Uterus (tissue), 2 donors: ENCODE results near the gene KCNQ5.

Source experiments
- POLR2A ChIP-seq, 2 donors: fragments of 450-650 bp; IDR thresholded peaks; one replicate each; pipeline ENCODE4 v1.6.1; 2016; ENCODE audit warnings: antibody characterized with exemption in 2 of 2, mild to moderate bottlenecking in 1 of 2, moderate library complexity in 1 of 2
- TF ChIP-seq, protein P1 (sequence below), 4 experiments: fragments of 200-600 bp in 2 of 4; fragments of 450-650 bp in 2 of 4; sonication (generic) in 2 of 4; IDR thresholded peaks; one replicate each; pipeline ENCODE4 v1.5.1; 2016 to 2019; ENCODE audit warnings: antibody characterized with exemption in 4 of 4, mild to moderate bottlenecking in 2 of 4, moderate library complexity in 1 of 4

DNA sequence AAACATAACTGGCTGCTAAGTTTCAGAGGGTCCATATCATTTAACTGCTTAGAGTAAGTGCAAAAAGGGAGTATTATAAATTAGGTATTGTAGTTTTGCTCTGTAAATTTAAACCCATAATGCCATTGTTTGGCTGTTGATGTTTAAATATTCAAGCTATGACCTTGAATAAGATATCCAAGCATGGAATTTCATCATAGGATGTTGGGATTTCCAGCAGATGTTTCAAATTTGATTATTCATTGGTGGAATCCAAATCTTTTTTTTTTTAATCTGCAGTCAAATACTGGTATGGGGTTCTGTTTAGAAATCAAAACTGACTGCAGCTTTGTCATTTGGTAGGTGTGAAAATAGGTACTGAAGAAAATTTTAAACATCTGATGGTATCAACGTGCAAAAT, 442.4 kb downstream of the KCNQ5 start:
- no peak for TF ChIP-seq POLR2A (IDR thresholded peaks at IDR 0.05)
- TF ChIP-seq, protein P1, sequence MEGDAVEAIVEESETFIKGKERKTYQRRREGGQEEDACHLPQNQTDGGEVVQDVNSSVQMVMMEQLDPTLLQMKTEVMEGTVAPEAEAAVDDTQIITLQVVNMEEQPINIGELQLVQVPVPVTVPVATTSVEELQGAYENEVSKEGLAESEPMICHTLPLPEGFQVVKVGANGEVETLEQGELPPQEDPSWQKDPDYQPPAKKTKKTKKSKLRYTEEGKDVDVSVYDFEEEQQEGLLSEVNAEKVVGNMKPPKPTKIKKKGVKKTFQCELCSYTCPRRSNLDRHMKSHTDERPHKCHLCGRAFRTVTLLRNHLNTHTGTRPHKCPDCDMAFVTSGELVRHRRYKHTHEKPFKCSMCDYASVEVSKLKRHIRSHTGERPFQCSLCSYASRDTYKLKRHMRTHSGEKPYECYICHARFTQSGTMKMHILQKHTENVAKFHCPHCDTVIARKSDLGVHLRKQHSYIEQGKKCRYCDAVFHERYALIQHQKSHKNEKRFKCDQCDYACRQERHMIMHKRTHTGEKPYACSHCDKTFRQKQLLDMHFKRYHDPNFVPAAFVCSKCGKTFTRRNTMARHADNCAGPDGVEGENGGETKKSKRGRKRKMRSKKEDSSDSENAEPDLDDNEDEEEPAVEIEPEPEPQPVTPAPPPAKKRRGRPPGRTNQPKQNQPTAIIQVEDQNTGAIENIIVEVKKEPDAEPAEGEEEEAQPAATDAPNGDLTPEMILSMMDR (IDR thresholded peaks at IDR 0.05): no peak
